Stimulated activated CD4-positive, alpha-beta T cell treated with anti-CD3 and anti-CD28 coated beads, Interleukin-4, amount 100 ng/mL, for 24 hours (primary cell): Measurements from ENCODE around the gene MAFB.
"Not testable (repeated sequence)": the region's sequence is repeated elsewhere in the genome, so short reads cannot be mapped to it uniquely, and the experiment has no call there.

Experiments used
- DNase-seq: peaks from one replicate; pipeline ENCODE4 v3.0.0-alpha.2; 2020

MAFB gene

GRCh38 chr20:40689100-40689942, at the start of gene MAFB:
Gene MAFB (minus strand): TSS chr20:40689236. CDS start chr20:40688850, 386 bp downstream.
- peak; percentile 17 for DNase-seq

DNA sequence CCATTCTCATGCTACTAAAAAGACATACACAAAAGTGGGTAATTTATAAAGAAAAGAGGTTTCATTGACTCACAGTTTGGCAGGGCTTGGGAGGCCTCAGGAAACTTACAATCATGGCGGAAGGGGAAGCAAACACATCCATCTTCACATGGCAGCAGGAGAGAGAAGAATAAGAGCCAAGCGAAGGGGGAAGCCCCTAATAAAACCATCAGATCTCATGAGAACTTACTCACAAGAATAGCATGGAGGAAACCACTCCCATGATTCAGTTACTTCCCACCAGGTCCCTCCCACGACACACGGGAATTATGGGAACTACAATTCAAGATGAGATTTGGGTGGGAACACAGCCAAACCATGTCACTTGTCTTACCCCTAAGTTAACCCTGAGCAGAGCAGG, 47.4 kb upstream of the MAFB start:
- not testable (repeated sequence) for DNase-seq

DNA sequence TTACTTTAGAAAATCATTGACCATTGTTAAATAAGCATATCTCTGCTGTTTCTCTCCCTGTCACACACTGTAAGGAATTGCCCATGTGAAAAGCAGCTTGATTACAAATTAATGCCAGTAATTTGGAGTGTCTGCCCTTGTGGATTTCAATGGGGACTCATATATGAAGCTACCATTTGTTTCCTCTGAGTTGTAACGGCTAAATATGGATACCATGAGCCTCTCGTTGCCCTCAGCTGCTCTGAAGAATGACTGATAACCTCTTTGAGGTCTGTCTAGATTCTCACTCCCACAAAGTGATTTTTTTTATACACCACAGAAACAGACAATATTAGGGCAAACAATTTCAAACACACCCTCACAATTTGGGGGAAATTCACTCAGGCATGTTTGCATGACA, 40.0 kb upstream of the MAFB start:
- no peak for DNase-seq

DNA sequence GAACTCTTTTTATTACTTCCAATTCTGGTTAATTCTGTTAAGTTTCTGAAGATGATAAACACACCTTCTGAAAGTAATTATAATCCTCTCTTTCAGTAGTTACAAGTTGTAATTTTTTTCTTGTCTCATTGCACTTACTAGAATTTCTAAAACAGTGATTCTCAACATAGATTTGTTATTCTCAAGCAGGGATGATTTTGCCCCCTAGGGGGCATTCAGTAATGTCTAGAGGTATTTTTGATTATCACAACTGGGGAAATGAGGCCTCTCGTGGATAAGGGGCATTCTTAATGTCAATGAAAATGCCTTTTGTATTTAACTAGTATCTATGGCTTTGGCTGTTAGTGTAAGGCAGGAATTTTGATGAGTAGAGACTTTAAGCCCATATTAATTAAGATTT, 39.4 kb upstream of the MAFB start:
- no peak for DNase-seq

DNA sequence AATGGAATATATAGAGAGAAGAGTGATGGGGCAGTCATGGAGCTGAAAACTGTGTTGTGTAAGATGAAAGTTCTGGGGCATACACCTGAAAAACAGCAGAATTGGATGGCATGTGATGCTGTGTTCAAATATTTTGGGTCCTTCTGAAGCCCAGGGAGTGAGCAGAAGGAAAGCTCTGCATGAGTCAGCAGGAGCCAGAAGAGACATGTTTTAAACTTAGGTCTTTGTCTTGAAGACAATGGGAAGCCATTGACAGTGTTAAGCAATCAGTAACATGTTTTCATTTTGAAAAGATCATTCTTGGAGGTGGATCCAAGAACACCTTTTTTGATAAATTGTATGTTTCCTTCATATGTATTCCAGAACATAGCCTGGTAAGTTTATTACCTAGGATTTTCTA, 38.9 kb upstream of the MAFB start:
- DNase-seq = no peak

GRCh38 chr20:40726776-40727175, 37.7 kb upstream of the MAFB start:
- no peak for DNase-seq

GRCh38 chr20:40724566-40724965, 35.5 kb upstream of the MAFB start:
- no peak for DNase-seq

DNA sequence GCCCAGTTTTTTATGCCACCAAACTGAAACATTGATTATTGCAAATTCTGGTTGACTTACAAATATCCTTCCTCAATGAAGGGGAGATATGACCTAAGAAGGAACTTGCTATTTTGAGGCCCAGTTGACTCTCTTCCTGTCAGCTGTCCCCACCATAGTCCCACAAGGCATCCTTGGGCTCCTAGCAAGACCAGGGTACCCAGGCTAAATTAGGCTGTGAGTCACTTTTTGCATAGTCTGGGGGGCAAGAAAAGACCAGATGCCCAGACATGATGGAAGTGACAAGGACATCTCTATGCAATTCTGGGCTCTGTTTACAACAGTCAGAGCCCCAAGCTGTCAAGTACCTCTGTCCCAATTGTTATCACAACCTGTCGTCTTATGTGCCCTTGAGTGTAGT, 31.8 kb upstream of the MAFB start:
- DNase-seq = no peak

DNA sequence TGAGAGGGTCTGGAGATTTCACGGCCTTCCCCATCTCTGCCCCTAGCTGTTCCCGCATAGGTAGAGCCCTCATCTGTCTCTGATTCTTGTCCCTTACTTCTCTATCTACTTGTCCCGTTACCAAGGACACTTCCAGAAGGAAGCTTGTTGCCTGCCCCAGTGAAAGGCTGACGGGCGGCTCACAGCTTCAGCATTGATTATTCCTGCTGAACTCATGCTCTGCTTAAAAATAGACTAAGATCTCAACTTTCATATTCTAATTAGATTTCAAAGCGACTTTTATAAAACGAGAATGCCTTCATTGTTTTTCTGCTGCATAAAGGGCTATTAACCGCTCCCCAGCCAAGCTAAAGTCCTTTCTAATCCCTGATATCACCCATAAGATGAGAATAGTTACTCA, 31.1 kb upstream of the MAFB start:
- no peak for DNase-seq

DNA sequence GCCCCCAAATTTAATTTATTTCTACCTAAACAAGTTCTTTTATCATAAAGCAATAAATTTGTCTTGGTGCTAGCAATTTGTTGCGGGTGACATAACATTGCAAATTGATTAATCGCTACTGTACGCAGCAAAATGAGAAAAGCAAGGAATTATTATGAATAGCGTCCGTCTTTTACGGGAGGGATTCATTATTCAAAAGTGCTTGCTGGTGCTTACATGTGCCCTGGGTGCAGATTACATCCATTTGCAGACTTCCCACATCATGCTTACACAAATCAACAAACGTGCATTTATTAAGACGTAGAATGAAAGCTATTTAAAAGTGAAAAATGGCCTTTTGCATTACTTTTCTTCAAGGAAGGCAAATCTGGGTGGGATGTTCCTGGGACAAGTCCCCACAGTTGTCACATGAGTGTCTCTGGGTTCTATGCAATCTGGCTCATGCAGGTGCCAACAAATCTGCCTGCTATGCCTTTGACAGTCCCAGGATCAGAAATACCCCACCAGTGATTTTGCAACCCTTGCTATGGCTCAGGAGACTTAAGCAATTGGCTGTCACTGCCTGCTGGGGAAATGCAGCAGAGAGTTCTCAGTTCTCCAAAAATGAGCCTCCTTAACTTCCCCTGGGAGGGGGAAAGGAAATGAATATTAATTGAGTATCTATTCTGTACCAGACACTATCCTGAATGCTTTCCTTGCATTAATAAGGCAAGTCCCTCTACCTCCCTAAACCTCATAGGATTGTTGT, 30.1 kb upstream of the MAFB start:
- no peak for DNase-seq

DNA sequence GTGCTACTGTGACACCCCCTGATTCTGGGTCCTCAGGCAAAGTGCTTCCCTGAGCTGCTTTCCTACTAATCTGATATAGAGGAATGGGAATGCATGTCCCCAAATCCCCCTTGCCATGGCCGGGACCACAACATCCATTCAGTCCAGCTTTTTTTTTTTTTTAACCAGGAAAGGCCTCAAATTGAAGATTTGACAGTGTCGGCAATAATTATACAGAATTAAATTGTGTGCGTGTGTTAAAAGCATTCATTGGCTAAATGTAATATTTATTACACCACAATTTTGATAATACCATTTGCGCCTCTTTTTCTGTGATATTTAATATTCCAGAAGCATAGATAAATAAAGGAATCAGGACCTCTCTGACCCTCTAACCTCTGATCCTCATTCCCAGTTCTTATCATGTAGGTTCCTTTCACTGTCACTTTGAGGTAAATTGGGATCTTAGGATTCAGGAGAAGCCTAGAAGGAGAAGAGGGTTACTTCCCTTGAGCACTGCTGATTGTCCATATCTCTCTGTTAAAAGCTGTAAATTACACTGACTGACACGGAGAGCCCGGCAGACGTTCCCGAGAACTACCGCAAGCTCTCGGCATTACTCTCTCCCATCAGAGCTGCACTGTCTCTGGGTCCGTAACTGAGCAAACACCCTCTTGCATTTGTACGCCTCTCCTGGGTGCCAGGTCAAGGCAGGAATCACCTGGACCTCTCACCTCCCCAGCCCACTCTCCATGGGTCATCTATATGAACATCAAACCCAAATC, 29.4 kb upstream of the MAFB start:
- DNase-seq = no peak

GRCh38 chr20:40717343-40717865, 28.4 kb upstream of the MAFB start:
- DNase-seq = no peak

GRCh38 chr20:40715491-40715890, 26.5 kb upstream of the MAFB start:
- no peak for DNase-seq

- no peak for DNase-seq
Measured at GRCh38 chr20:40714916-40715315, 25.9 kb upstream of the MAFB start.

- no peak for DNase-seq
Measured at GRCh38 chr20:40714109-40714508, 25.1 kb upstream of the MAFB start.

- DNase-seq = no peak
Measured at GRCh38 chr20:40713508-40713907, 24.5 kb upstream of the MAFB start.

GRCh38 chr20:40711079-40711478, 22.0 kb upstream of the MAFB start:
- no peak for DNase-seq

- no peak for DNase-seq
Measured at GRCh38 chr20:40710603-40711002, 21.6 kb upstream of the MAFB start.

DNA sequence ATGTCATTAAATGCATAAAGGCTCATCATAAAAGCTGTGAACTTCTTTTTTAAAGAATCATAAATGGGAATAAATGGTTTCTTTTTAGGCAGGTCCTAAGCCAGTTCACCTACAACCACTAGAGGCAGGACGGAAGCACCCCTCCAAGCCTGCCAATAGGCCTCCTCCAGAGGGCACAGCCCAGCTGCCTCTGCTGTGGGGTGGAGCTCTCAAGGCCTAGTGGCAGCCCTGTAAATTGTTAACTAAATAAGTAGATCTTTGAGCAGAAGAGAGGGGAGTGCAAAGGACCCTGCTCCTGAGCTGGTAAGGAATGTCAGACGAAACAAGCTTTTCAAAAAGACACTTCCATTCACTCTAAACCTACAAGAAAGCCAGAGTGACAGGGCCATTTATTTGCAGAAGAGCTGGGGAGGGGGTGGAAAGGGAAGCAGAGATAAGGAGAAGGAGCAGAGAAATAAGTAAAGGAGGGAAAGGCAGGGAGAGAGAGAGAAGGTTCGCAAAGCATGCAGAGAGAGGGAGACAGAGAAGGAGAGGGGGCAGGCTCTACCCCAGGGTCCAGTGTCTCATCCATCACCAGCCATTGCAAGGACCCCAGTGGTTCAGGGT, 18.0 kb upstream of the MAFB start:
- DNase-seq = no peak

DNA sequence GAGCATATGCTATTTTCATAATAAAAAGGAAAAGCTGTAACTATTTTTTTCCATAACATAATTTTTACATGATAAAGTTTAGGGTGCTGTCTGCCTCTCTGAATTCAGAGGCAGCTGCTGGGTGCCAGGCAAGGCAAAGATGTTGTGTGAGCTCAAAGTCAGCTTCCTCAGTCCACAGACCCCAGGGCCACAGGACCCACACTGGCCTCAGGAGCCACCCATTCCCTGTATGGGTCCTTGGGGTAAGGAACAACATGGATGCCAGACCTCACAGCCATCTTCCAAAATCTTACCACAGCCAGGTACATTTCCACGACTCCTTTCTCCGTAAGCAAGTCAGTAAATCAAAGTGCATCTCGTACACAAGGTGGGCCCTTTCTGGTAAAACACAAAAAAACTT, 16.4 kb upstream of the MAFB start:
- DNase-seq = no peak

- DNase-seq = no peak
Measured at GRCh38 chr20:40704828-40705227, 15.8 kb upstream of the MAFB start.

DNA sequence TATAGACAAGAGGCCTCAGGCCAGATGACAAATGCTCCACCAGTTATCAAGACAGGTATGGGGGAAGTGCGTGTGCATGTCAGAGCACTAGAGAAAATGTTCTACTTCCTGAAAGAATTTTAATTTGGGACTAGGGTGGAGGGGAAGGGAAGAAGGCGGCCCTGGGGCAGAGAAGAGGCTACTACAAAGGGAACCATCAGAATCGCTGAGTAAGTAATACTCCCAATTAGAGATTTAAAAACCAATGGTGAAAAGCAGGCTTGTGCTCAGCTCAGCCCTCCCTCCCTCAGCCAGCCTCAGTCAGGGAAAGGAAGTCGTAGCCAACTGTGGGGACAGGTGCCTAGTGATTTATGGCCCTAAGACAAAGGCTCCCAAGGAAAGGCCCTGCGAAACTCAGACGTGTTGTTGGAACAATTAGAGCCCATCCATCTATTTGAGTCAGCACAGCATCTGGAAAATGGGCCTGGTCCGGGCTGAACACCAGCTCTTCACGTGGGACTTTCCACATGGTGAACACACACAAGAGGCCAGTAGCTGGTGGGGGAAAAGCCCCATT, 15.0 kb upstream of the MAFB start:
- DNase-seq = no peak

DNA sequence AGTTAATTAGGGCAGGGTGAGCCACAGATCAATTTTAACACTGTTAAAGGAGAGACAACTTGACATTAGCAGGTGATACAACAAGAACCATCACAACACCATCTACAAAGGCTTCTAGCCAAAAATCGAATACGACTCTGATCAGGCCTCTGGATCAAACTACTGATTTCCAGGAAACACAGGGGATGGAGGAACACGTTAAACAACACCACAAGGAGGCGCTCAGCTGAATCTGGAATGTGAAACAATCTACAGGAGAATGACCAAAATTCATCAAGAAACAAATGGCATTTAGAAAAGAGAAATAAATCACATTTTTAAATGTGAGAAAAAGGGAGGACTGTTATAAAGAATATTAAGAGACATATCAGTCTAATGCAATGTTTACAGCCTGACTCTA, 13.5 kb upstream of the MAFB start:
- DNase-seq = no peak
